ENCODE results near the gene NEK6.

The NEK6 gene

GRCh38 chr9:124297915-124298645 is 40.3 kb downstream of the NEK6 start:
- TF ChIP-seq RAD21 (IDR thresholded peaks at IDR 0.05; ENCODE audit: low read depth) (no peak), FOXM1 (IDR thresholded peaks at IDR 0.05; ENCODE audit: borderline replicate concordance, low read depth) (peak; percentile 3; the same call in 1 of the 2 replicates)

- peak; percentile 80; the same call in 1 of the 2 replicates for TF ChIP-seq TCF12 (IDR thresholded peaks at IDR 0.05; ENCODE audit: low read depth)
- TF ChIP-seq TEAD4 (IDR thresholded peaks at IDR 0.05): peak; percentile 84
- peak; percentile 73 for TF ChIP-seq NFIC (IDR thresholded peaks at IDR 0.05)
- no peak for TF ChIP-seq RAD21 (IDR thresholded peaks at IDR 0.05; ENCODE audit: low read depth)
- no peak for TF ChIP-seq TAF1 (IDR thresholded peaks at IDR 0.05; ENCODE audit: low read depth)
- peak; percentile 82 for TF ChIP-seq USF1 (IDR thresholded peaks at IDR 0.05)
- TF ChIP-seq EP300 (IDR thresholded peaks at IDR 0.05; ENCODE audit: borderline replicate concordance): peak; percentile 34; the same call in 1 of the 2 replicates
- no peak for TF ChIP-seq CREB1 (IDR thresholded peaks at IDR 0.05; ENCODE audit: low read depth)
- TF ChIP-seq ZBTB7A (IDR thresholded peaks at IDR 0.05; ENCODE audit: low read depth): no peak
- TF ChIP-seq MAX (IDR thresholded peaks at IDR 0.05): peak; percentile 88
- no peak for TF ChIP-seq EGR1 (IDR thresholded peaks at IDR 0.05)
- TF ChIP-seq FOXM1 (IDR thresholded peaks at IDR 0.05; ENCODE audit: borderline replicate concordance, low read depth): no peak
These were observed 41.0 kb downstream of the NEK6 start for GRCh38 chr9:124298646-124299235.

GRCh38 chr9:124299515-124300090 is 41.9 kb downstream of the NEK6 start:
- no peak for TF ChIP-seq NFIC (IDR thresholded peaks at IDR 0.05)

GRCh38 chr9:124300312-124300711 is 42.6 kb downstream of the NEK6 start:
- TF ChIP-seq EP300 (IDR thresholded peaks at IDR 0.05; ENCODE audit: borderline replicate concordance): no peak; the same call in 1 of the 2 replicates
- TF ChIP-seq TEAD4 (IDR thresholded peaks at IDR 0.05): no peak
- TF ChIP-seq CREB1 (IDR thresholded peaks at IDR 0.05; ENCODE audit: low read depth): no peak
- no peak for TF ChIP-seq TAF1 (IDR thresholded peaks at IDR 0.05; ENCODE audit: low read depth)
- TF ChIP-seq FOXM1 (IDR thresholded peaks at IDR 0.05; ENCODE audit: borderline replicate concordance, low read depth): no peak
- TF ChIP-seq NFIC (IDR thresholded peaks at IDR 0.05): no peak
- no peak for TF ChIP-seq REST (IDR thresholded peaks at IDR 0.05; ENCODE audit: low read depth)
- TF ChIP-seq USF1 (IDR thresholded peaks at IDR 0.05): no peak
- no peak for TF ChIP-seq CEBPB (IDR thresholded peaks at IDR 0.05)
- TF ChIP-seq ZBTB7A (IDR thresholded peaks at IDR 0.05; ENCODE audit: low read depth): no peak

GRCh38 chr9:124302921-124303320 is 45.2 kb downstream of the NEK6 start:
- TF ChIP-seq EGR1 (IDR thresholded peaks at IDR 0.05) (no peak), RAD21 (IDR thresholded peaks at IDR 0.05; ENCODE audit: low read depth) (no peak), EP300 (IDR thresholded peaks at IDR 0.05; ENCODE audit: borderline replicate concordance) (no peak), MAX (IDR thresholded peaks at IDR 0.05) (no peak), NFIC (IDR thresholded peaks at IDR 0.05) (no peak), YY1 (IDR thresholded peaks at IDR 0.05; ENCODE audit: low read depth) (no peak), REST (IDR thresholded peaks at IDR 0.05; ENCODE audit: low read depth) (no peak), TAF1 (IDR thresholded peaks at IDR 0.05; ENCODE audit: low read depth) (no peak), CREB1 (IDR thresholded peaks at IDR 0.05; ENCODE audit: low read depth) (no peak), FOXM1 (IDR thresholded peaks at IDR 0.05; ENCODE audit: borderline replicate concordance, low read depth) (no peak)

GRCh38 chr9:124303762-124304161 is 46.0 kb downstream of the NEK6 start:
- TF ChIP-seq TAF1 (IDR thresholded peaks at IDR 0.05; ENCODE audit: low read depth) (no peak), EP300 (IDR thresholded peaks at IDR 0.05; ENCODE audit: borderline replicate concordance) (no peak)

Measured in Ishikawa (cell line).